ENCODE results near the gene CHRFAM7A. TPM values are rescaled to one million over a fixed set of nuclear protein-coding genes. Genes with fewer than 3 reads are reported as not detected.

Gene CHRFAM7A
- 5.2 to 7.5 TPM (median 6.2 TPM) in 5 replicates for total RNA-seq (2022; extraction: Qiagen RNA extraction; ENCODE audit: low read depth)

DNA sequence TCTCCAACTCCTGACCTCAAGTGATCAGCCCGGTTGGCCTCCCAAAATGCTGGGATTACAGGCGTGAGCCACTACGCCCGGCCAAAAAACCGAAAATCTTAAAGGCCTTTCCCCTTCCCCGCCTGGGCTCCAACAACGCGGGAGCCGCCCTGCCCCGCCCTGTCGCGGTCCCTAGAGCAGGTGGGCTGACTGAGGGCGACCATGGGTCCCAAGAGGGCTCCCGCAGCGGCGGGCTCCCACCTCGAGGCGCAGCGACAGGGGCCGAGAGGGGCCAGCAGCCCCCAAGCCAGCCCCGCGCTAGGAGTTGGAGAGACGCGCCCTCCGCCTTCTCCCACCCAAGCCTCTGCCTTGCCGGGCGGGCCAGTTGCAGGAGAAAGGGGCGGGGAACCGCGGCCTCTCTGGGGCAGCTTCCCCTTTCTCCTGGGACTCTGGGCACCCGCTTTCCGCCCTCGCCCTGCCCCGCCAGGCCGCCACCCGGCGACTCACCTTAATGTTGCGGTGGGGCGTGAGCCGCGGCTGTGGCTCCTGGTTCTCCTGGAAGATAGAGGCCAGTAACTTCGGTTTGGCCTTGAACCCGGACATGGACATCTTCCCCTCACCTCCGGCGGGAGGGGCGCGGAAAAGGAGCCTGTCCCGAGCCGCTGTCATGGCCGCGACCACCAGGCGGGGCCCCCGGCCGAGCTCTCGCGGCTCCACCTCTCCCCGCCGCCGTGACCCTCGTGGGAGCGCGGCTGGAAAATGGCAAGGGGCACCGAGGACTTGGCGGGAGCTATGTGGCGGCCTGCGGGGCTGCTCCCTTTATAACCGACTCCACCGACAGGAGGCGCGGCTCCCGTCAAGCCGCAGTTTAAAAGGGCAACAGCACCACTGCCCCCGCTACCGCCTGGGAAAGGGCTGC lies at the start of gene CHRFAM7A:
TSS of gene CHRFAM7A (minus strand) at position 775 of the 898 bp plus-strand sequence. CDS start 10,189 bp downstream, outside the sequence.

DNA sequence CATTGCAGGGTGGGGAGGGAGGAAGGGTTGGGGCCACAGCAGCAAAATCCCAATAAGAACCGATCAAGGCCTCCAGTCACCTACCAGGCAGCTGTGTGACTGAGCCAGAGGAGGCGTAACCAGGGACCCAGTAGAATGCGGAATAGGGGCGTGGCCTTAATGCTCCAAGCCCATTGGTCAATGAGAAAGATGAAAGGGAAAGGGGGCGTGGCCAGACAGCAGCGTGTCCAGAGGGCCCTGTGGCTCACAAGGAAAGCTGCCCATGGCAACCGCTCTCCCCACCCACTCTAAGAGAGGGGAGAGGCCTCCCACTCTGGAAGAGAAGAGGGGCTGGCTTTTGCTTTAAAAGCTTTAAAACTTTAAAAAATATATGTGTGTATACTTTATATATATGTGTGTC lies 20.8 kb upstream of the CHRFAM7A start, which contains the start of gene GOLGA8R:
TSS of gene GOLGA8R (minus strand) at position 101 of the 400 bp plus-strand sequence. CDS start at position 3, 98 bp downstream.

Other genes with a start within 250 kb of the CHRFAM7A start
- 0.14 to 0.37 TPM (median 0.16 TPM) in 4 of 5 replicates, not detected in the other for gene GOLGA8R, start 20.7 kb upstream of the CHRFAM7A start, total RNA-seq (2022; extraction: Qiagen RNA extraction; ENCODE audit: low read depth)
- 0.15 to 0.61 TPM (median 0.25 TPM) in 3 of 5 replicates, not detected in the others for gene GOLGA8Q, start 158.5 kb upstream of the CHRFAM7A start, total RNA-seq (2022; extraction: Qiagen RNA extraction; ENCODE audit: low read depth)
- gene GOLGA8H, start 210.5 kb upstream of the CHRFAM7A start, total RNA-seq (2022; extraction: Qiagen RNA extraction; ENCODE audit: low read depth): 1.6 to 2.8 TPM (median 2.2 TPM) in 5 replicates

Measured in A549 treated with RU486 at 1 μM for 4 hours (cell line).